NCI-H774 (cell line): ENCODE data around the gene REST.
A peak's percentile ranks its signal among the peaks of the same experiment; 100 is the strongest.
"Not testable (repeated sequence)": the region's sequence is repeated elsewhere in the genome, so short reads cannot be mapped to it uniquely, and the experiment has no call there.

ENCODE experiments used
- DNase-seq: peaks from one replicate; lab custom pipeline; 2025; lab: John Stamatoyannopoulos, UW

The REST gene

GRCh38 chr4:56907489-56908205 lies at the start of gene REST:
Gene REST, plus strand, starts transcription at chr4:56907900. Its CDS starts 2,739 bp downstream, at chr4:56910639.
- peak; percentile 53 for DNase-seq

- no peak for DNase-seq
Observed at GRCh38 chr4:56859841-56860240, 47.9 kb upstream of the REST start.

- DNase-seq, result no peak
Observed at GRCh38 chr4:56860781-56861180, 46.9 kb upstream of the REST start.

GRCh38 chr4:56861360-56861759 lies 46.3 kb upstream of the REST start:
- DNase-seq, result no peak

GRCh38 chr4:56863441-56864139 lies 44.1 kb upstream of the REST start:
- DNase-seq, result no peak

GRCh38 chr4:56870946-56871345 lies 36.8 kb upstream of the REST start:
- DNase-seq, result no peak

- DNase-seq, result peak; percentile 39
Observed at GRCh38 chr4:56871371-56871866, 36.3 kb upstream of the REST start.

GRCh38 chr4:56874166-56874565 lies 33.5 kb upstream of the REST start:
- peak; percentile 83 for DNase-seq

GRCh38 chr4:56874923-56875322 lies 32.8 kb upstream of the REST start:
- no peak for DNase-seq

- no peak for DNase-seq
Observed at GRCh38 chr4:56876264-56876663, 31.4 kb upstream of the REST start.

- no peak for DNase-seq
Observed at GRCh38 chr4:56879996-56880395, 27.7 kb upstream of the REST start.

GRCh38 chr4:56880572-56880971 lies 27.1 kb upstream of the REST start:
- no peak for DNase-seq

GRCh38 chr4:56884511-56884910 lies 23.2 kb upstream of the REST start:
- DNase-seq, result not testable (repeated sequence)

- DNase-seq, result no peak
Observed at GRCh38 chr4:56892691-56893090, 15.0 kb upstream of the REST start.

- DNase-seq, result not testable (repeated sequence)
Observed at GRCh38 chr4:56897842-56898241, 9.9 kb upstream of the REST start.

- DNase-seq, result not testable (repeated sequence)
Observed at GRCh38 chr4:56900186-56900585, 7.5 kb upstream of the REST start.

GRCh38 chr4:56902703-56903102 lies 5.0 kb upstream of the REST start:
- no peak for DNase-seq

- DNase-seq, result no peak
Observed at GRCh38 chr4:56905796-56906195, 1.9 kb upstream of the REST start.

- no peak for DNase-seq
Observed at GRCh38 chr4:56906489-56907393, 959 bp upstream of the REST start.

GRCh38 chr4:56908206-56909085 lies 746 bp downstream of the REST start:
- DNase-seq, result no peak
